GM18868 (cell line): ENCODE data around the gene RYK.

Experiments used
- ATAC-seq: cut with Tn5 transposase; IDR thresholded peaks from one replicate; pipeline ENCODE4 v1.9.1; 2021; ENCODE audit warnings: mild to moderate bottlenecking, moderate library complexity; ENCODE audit not compliant: unreplicated experiment

RYK gene

GRCh38 chr3:134155446-134155845, 95.2 kb downstream of the RYK start:
- no peak for ATAC-seq

DNA sequence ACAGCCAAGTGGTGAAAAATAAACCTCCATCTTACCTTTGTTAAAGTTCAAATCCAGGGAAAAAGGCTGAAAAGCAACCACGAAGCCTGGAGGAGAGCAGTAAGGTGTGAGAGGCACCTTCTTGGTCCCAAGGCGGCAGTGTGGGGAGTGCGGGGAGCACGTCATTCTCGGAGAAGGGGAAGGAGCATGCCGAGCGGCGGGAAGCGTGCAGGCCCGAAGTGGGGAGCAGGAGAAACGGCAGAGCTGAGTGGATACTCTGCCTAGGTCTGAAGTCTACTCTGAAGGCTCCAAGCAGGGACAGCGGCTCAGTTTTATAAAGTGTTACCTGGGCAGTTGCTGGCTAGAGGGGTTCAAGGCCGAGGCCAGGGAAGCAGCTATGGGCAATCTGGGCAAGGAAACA, 96.9 kb downstream of the RYK start:
- ATAC-seq: no peak

DNA sequence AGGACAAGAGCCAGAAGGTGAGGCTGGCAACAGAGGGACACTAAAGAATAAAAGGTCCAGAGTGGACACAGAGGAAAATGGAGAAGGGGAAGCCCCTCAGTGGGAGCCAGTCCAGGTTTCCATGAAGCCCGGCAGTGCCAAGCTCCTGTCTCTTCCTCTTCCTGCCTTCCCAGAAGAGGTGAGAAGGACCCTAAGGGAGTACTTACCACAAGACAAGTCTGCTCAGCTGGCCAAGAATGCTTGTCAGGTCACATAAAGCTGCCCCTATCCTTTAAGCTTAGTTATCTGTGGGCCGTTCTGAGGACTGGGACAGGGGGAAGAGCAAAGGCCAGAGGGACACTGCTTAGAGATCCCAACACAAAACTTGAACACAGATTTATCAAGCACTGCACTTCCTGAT, 100.2 kb downstream of the RYK start:
- no peak for ATAC-seq

DNA sequence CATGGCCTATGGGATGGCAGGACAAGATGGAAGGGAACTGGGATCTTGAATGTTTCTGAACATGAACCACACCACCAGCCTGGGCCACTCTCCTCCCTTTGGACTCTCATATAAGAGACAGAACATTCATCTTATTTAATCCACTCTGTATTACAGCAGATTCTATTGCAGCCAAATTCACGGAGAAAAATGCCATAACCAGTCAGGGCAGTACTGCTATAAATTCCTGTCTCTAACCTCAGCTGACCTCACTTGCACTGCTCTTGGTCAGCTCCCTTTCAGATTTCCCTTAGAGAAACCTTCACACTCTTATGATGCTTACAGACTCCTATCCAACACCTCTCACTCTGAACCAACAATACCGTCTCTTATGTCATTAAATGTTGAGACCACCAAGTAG, 101.4 kb downstream of the RYK start:
- ATAC-seq: no peak

- no peak for ATAC-seq
These were observed 102.1 kb downstream of the RYK start for GRCh38 chr3:134148534-134148933.

GRCh38 chr3:134147411-134147810, 103.2 kb downstream of the RYK start:
- no peak for ATAC-seq

DNA sequence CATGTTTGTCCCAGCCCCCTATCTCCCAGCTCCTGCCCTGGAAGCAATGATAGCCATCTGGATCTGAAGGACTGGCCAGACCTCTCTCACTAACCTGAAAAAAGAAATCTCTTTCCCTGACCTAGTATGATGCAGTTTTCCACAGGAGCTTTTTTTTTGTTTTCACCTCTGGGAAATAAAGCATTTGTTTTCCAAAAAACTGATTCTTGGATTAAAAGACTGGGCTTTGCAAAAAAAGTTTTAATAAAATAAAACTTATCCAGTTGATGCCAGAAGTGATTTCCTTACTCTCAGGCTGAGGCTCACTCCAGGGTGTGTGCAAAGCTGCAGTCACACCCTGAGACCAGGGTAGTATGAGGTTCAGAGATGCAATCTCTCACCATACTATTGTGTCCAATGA, 104.0 kb downstream of the RYK start:
- no peak for ATAC-seq

DNA sequence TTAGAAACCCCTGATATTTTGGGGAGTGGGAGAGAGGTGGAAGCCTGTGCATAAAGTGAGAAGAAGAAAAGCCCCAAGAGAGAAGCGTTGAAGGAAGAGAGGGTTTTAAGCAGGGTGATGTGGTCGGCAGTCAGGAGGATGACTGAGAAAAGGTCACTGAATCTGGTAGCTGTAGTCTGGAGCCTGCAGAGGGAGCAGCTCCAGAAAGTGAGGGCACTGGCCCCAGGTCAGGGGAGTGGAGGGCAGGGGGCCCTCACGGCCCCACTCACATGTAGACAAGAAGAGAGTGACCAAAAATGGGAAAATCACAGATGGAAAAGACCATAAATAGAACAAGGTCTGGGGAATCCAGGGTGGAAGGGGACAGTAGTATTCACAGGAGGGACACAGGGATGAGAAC, 105.5 kb downstream of the RYK start:
- ATAC-seq: no peak

GRCh38 chr3:134144694-134145093, 106.0 kb downstream of the RYK start:
- ATAC-seq: no peak

- no peak for ATAC-seq
These were observed 106.7 kb downstream of the RYK start for GRCh38 chr3:134143828-134144401.

DNA sequence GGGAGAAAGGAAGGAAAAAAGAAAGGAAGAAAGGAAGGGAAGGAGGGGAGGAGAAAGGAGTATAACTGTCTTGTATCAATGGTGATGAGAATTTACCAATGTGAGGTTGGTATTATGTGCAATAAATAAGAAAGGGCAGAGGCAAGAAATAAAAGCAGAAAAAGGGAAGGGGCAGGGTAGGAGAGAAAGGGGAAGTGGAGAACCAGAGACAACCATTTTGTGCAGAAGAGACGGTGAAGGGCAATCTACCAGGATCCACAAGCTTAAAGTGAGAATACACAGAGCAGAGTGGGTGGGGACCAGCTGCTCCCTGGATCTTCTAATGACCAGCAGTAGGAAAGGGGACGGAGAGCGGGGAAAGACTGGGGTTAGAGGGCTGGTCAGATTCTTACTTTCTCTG, 114.1 kb downstream of the RYK start:
- no peak for ATAC-seq

DNA sequence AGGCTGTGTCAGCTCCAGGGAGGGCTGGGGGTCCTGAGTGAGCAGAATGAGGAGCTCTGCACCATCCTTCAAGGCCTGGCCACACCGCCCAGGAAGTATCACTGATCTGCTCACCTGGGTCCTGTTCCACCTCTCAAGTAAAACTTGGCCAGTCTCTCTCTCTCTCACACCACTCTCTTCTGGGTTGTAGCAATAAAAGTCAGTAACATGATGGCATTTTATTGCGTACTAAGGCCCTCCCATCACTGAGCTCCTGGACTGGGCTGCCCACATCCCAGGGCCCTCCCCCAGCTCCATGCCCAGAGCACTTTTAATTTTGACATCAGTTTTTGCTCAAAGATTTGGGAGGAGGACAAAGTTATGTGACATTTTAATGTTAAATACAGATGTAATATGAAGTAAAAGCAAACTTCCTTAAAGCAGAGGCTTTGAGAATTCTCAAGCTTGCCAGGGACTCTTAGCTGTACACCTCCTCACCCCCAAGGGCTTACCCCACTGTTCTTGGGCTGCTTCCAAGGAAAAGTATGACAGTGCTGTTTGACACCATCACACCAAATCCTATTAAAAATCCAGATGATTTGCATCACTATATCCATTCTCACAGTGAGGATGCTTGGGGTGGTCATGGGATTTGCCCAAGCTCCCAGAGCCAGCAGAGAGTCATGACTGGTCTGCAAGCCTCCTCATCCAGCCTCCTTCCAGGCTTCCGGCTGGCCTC, 115.8 kb downstream of the RYK start:
- ATAC-seq: no peak

DNA sequence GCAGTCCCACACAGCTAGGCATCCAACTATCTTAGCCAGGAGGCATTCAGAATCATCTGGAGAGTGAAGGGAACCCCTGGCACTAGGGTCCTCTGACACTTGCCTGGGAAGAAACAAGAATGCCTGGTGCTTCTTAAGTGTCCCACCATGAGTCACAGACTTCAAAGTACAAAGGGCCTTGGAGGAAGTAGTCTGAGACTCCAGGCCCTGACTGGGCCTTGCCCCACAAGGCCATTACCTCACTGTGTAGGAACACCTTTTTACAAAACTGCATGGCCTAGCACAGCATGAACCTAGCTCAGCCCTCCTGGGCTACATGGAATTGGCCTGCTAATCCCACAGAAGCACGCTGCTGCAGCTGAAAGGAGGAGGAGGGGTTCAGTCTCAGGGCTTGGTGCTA, 116.4 kb downstream of the RYK start:
- no peak for ATAC-seq

- ATAC-seq: no peak
These were observed 117.7 kb downstream of the RYK start for GRCh38 chr3:134132961-134133360.

- ATAC-seq: no peak
These were observed 124.5 kb downstream of the RYK start for GRCh38 chr3:134126153-134126552.

DNA sequence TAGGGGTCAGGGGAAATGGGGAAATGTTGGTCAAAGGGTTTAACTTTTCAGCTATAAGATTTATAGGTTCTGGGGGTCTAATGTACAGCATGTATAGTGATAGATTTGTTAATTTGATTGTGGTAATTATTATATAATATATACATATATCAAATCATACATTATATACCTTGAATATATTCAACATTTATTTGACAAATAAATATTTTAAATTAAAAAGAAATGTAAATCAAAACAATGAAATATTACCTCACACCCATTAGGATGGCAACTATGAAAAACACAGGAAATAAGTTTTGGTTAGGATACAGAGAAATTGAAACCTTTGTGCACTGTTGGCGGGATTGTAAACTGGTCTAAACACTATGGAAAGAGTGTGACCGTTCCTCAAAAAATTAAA, 135.9 kb downstream of the RYK start:
- ATAC-seq: no peak

- ATAC-seq: no peak
These were observed 139.0 kb downstream of the RYK start for GRCh38 chr3:134111616-134112015.

GRCh38 chr3:134110963-134111362, 139.7 kb downstream of the RYK start:
- no peak for ATAC-seq
